Measurements from ENCODE around the gene SERPIND1.
"Not testable (repeated sequence)": the region's sequence is repeated elsewhere in the genome, so short reads cannot be mapped to it uniquely, and the experiment has no call there.

SERPIND1 gene

GRCh38 chr22:20773793-20774212 is at the start of gene SERPIND1:
Gene SERPIND1, plus strand, starts transcription at chr22:20774113. Its CDS starts 5,200 bp downstream, at chr22:20779313.
- DNase-seq: no peak

GRCh38 chr22:20724676-20725454 is 49.0 kb upstream of the SERPIND1 start:
- no peak for DNase-seq

- no peak for DNase-seq
Measured at GRCh38 chr22:20725987-20726558, 47.8 kb upstream of the SERPIND1 start.

- DNase-seq: no peak
Measured at GRCh38 chr22:20727118-20728015, 46.5 kb upstream of the SERPIND1 start.

GRCh38 chr22:20728523-20729190 is 45.3 kb upstream of the SERPIND1 start:
- DNase-seq: no peak

- DNase-seq: no peak
Measured at GRCh38 chr22:20729194-20729593, 44.7 kb upstream of the SERPIND1 start.

GRCh38 chr22:20732431-20732830 is 41.5 kb upstream of the SERPIND1 start:
- DNase-seq: not testable (repeated sequence)

- not testable (repeated sequence) for DNase-seq
Measured at GRCh38 chr22:20735356-20736162, 38.4 kb upstream of the SERPIND1 start.

GRCh38 chr22:20736891-20737290 is 37.0 kb upstream of the SERPIND1 start:
- DNase-seq: not testable (repeated sequence)

GRCh38 chr22:20738394-20739089 is 35.4 kb upstream of the SERPIND1 start:
- DNase-seq: no peak

GRCh38 chr22:20740222-20740951 is 33.5 kb upstream of the SERPIND1 start:
- no peak for DNase-seq

- DNase-seq: no peak
Measured at GRCh38 chr22:20741008-20741633, 32.8 kb upstream of the SERPIND1 start.

- no peak for DNase-seq
Measured at GRCh38 chr22:20741634-20742581, 32.0 kb upstream of the SERPIND1 start.

GRCh38 chr22:20742764-20743163 is 31.1 kb upstream of the SERPIND1 start:
- DNase-seq: no peak

- DNase-seq: no peak
Measured at GRCh38 chr22:20744456-20744855, 29.5 kb upstream of the SERPIND1 start.

- no peak for DNase-seq
Measured at GRCh38 chr22:20745119-20745518, 28.8 kb upstream of the SERPIND1 start.

GRCh38 chr22:20746431-20747189 is 27.3 kb upstream of the SERPIND1 start:
- DNase-seq: no peak

GRCh38 chr22:20747223-20747622 is 26.7 kb upstream of the SERPIND1 start:
- DNase-seq: no peak

All from GDM1 (cell line).